Mucosa of stomach (tissue), 1 donor: ENCODE measurements around the gene NCK2.

Source experiments
- H3K27me3 ChIP-seq: one replicate; pipeline ENCODE4 v1.7.0; 2013; ENCODE audit warnings: mild to moderate bottlenecking, low read length; ENCODE audit not compliant: control insufficient read depth, insufficient read depth
- H3K36me3 ChIP-seq: one replicate; pipeline ENCODE4 v1.7.0; 2013; ENCODE audit warnings: low read length; ENCODE audit not compliant: control insufficient read depth, insufficient read depth
- H3K4me1 ChIP-seq: one replicate; pipeline ENCODE4 v1.7.0; 2013; ENCODE audit warnings: mild to moderate bottlenecking, low read length; ENCODE audit not compliant: control insufficient read depth, insufficient read depth
- H3K4me3 ChIP-seq: one replicate; pipeline ENCODE4 v1.7.0; 2013; ENCODE audit warnings: low read length
- H3K9ac ChIP-seq: one replicate; pipeline ENCODE4 v1.7.0; 2013; ENCODE audit warnings: mild to moderate bottlenecking, low read length, moderate library complexity
- H3K9me3 ChIP-seq: one replicate; pipeline ENCODE4 v1.7.0; 2013; ENCODE audit warnings: mild to moderate bottlenecking, low read length, moderate library complexity; ENCODE audit not compliant: control insufficient read depth
- donor health status: Pancreatic carcinoma.

NCK2 gene

DNA sequence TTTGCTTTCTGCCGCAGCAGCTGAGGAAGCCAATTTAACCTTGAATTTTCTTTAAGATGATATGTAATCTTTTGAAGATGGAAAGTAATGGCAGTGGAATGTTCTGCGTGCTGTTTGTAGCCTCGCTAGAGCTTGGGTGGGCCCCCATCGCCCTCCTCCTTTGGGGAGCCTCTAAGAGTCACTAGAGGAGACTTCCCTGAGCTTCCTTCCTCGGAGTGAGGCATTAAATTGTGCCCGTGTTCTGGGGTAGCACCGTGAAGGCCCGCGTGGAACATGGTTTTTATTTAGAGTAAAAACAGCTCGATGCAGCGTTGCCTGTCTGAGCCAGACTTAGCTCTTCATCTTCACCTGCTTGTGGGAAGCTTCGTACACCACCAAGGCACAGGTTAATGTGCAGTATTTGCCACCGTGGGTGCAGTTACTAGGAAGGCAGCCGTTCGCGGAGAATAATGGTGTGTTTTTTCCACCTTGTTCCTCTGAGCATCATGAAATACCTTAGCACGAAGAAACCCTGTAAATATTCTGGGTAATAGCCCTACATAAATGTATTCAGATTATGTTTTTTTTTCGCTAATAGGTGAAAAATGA, 38.5 kb downstream of the NCK2 start:
- Histone ChIP-seq H3K9me3 (no peaks in the 10 kb centered on the region), H3K36me3 (no peaks in the 10 kb centered on the region), H3K9ac (no peak overlapping the region), H3K27me3 (no peaks in the 10 kb centered on the region), H3K4me1 (peaks cover 36% of the 10 kb centered on the region), H3K4me3 (no peak overlapping the region)

DNA sequence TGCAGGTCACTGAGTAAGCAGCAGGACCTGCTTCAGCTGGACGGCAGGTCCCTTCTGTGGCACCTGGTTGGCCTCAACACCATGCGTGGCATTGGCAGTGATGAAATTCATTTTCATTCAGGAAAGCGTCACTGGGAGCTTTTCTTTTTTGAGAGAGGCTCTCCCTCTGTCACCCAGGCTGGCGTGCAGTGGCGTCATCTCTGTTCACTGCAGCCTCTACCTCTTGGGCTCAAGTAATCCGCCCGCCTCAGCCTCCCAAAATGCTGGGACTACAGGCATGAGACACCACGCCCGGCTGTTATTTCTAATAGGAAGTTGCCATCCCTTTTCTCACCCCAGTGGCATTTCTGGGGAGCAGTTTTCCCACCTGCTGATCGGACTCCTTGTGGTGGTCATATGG, 39.3 kb downstream of the NCK2 start:
- Histone ChIP-seq H3K9me3 (no peaks in the 10 kb centered on the region), H3K4me1 (peaks cover 35% of the 10 kb centered on the region), H3K27me3 (no peaks in the 10 kb centered on the region), H3K9ac (no peak overlapping the region), H3K36me3 (no peaks in the 10 kb centered on the region), H3K4me3 (no peak overlapping the region)

DNA sequence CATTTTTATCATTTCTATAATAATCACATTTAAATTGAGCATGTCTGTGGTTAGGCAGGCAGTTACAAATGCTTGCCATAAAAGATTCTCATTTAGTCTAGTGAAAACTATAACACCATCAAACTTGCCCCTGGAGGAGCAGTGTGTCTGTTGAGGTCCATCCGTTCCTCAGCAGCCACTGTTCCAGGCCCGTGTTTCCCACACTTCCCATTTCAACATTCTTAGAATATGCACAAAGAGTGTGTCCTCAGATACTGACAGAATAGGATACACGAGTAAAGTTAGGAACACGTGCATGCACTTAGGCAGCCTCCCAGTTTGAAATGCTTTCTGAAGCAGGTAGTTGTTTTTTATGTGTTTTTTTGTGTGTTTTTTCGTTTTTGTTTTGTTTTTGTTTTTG, 39.9 kb downstream of the NCK2 start:
- Histone ChIP-seq H3K4me3 (no peak overlapping the region), H3K4me1 (peaks cover 32% of the 10 kb centered on the region), H3K9ac (no peak overlapping the region), H3K9me3 (no peaks in the 10 kb centered on the region), H3K27me3 (no peaks in the 10 kb centered on the region), H3K36me3 (no peaks in the 10 kb centered on the region)

DNA sequence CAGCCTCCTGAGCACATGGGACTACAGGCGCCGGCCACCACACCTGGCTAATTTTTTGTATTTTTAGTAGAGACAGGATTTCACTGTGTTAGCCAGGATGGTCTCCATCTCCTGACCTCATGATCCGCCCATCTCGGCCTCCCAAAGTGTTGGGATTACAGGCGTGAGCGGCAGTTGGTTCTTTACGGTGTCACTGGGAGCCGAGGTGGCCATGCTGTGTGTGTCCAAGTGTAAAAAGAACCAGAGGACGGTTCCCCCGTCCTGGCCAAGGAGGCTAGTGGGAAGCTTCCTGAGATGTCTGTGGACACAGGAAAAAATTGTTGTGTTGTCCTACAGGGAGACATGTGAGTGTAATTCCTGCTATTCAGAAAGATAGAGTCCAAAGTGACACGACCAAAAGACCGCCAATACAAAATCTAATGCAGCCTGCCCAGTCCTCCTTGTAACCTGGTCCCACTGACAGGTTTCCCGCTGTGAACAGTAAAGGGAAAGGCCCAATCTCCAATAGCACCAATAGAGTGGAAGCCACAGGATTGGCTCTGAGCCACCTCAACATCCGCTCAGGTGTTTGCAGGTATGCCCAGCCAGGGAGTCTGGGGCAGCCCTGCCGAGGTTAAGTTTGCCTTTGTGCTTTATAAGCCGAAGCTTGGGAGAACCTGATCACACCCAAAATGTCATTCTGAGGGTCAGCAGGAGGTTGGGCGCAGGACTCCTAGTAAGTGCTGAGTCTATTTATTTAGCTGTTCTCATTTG, 40.6 kb downstream of the NCK2 start:
- Histone ChIP-seq H3K4me3 (no peak overlapping the region), H3K9me3 (no peaks in the 10 kb centered on the region), H3K27me3 (no peaks in the 10 kb centered on the region), H3K4me1 (peaks cover 36% of the 10 kb centered on the region), H3K36me3 (no peaks in the 10 kb centered on the region), H3K9ac (no peak overlapping the region)

DNA sequence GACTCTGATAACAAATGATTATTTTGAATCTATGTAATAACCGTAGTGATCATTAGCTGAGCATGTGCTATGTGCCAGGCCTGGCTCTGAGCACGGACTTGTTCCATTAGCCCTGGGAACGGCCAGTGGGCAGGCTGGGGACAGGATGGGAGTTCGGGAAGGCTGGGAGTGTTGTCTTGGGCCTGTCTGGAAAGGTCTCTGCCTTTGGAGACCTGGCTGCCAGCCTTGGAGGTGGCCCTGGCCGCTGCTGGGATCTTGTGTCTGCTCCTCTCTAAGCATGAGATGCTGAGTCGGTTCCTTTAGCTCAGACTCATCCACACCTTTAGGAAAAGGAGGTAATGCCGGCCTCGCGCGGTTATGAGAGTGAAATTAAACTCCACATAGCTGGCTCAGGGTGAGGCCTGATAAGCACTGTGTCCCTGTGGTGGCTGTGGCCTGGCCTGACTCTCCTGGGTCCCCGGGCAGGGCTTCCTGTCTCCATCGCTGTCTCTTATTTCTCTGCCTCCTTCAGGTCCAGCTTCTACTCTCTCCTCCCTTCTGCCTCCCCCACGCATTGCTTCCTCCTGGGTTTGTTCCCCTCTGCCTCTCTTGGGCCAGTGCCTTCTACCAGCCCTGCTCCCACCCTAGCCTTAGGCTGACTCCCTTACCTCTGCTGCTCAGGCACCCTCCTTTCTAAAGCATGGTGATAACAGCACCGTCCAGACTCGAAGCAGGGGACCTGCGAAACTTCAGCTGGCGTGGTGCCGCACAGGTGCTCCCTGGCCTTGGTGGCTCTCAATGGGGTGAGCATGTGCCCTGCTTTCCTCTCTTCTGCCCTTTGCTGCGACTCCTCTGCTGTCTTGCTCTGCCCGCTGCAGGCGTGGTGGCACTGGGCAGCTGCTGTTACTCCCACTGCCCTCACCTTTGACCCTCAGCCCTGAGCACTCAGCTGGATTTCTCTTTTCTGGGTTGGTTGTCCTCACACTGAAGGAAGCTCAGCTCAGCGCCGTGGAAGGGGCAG, 41.8 kb downstream of the NCK2 start:
- Histone ChIP-seq H3K9ac (no peak overlapping the region), H3K36me3 (no peaks in the 10 kb centered on the region), H3K4me1 (peaks cover 36% of the 10 kb centered on the region)

DNA sequence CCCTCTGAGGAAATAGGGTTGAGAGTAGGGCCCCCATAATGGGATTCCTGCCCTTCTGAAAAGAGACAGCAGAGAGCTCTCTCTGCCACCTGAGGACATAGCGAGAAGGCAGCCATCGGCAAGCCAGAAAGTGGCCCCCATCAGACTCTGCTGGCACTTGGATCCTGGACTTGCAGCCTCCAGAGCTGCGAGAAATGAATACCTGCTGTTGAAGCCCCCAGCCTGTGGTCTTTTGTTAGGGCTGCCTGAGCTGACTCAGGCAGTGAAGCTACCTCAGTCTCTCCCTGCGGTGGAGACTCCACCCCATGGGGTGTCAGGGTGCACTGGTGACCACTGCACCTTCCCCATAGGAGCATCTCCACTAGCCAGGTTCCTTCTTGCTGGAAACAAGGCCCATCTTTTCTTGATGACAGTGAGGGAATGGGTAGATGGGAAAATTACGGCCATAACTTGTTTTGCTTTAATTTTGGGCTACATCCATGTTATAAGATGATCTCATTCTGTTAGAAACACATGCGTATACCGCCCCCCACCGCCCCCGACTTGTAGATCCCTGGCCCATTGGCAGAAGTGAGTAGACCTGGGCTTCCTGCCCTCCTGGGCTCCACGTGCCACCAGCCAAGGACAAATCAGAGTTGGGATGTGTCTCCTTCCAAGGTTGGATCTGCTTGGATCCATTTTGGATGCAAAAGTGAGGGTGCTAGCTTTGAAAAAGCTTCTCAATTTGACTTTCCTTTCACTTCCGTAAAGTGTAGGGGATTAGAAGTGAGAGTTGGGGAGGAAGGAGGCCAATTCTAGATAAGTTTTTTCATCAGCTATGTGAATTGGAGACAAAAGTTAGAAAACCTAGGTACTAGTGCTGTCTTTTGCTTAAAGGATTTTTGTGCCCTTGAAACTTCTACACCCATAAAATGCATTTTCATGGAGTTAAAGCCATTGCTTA, 42.9 kb downstream of the NCK2 start:
- Histone ChIP-seq H3K4me3 (no peak overlapping the region), H3K9ac (no peak overlapping the region), H3K9me3 (no peaks in the 10 kb centered on the region), H3K27me3 (no peaks in the 10 kb centered on the region), H3K4me1 (peaks cover 36% of the 10 kb centered on the region), H3K36me3 (no peaks in the 10 kb centered on the region)

More for the DNA sequence above, 41.8 kb downstream of the NCK2 start:
- Histone ChIP-seq H3K4me3 (no peak overlapping the region), H3K27me3 (no peaks in the 10 kb centered on the region), H3K9me3 (no peaks in the 10 kb centered on the region)

DNA sequence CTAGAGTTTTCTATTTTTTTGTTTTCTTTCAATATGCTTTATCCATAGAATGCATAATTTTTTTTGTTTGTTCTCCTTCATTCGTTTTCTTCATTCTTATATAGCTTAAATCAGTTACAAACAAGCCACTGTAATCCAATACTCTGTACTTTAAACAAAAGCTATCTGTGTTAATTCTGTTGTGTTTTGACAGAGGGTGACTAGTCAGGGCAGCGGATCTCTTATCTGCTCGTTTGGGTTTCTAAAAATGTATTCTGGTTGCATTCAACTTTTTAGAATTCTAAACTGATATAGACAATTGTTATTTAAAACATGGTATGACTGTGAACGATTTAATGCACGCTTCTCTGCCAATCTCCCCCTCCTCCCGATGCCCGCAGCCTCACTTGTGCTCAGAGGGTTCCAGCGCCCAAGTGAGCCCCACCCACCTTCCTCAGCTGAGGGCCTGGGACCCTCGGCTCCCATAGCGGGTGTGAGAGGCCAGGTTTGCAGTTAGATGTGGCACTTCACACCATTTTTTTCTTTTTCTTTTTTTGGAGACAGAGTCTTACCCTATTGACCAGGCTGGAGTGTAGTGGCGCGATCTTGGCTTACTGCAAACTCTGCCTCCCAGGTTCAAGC, 44.1 kb downstream of the NCK2 start:
- H3K9ac ChIP-seq, result no peak overlapping the region
- H3K9me3 ChIP-seq, result no peaks in the 10 kb centered on the region
- no peaks in the 10 kb centered on the region for H3K27me3 ChIP-seq
- no peak overlapping the region for H3K4me3 ChIP-seq
- no peaks in the 10 kb centered on the region for H3K36me3 ChIP-seq
- H3K4me1 ChIP-seq, result peaks cover 36% of the 10 kb centered on the region

DNA sequence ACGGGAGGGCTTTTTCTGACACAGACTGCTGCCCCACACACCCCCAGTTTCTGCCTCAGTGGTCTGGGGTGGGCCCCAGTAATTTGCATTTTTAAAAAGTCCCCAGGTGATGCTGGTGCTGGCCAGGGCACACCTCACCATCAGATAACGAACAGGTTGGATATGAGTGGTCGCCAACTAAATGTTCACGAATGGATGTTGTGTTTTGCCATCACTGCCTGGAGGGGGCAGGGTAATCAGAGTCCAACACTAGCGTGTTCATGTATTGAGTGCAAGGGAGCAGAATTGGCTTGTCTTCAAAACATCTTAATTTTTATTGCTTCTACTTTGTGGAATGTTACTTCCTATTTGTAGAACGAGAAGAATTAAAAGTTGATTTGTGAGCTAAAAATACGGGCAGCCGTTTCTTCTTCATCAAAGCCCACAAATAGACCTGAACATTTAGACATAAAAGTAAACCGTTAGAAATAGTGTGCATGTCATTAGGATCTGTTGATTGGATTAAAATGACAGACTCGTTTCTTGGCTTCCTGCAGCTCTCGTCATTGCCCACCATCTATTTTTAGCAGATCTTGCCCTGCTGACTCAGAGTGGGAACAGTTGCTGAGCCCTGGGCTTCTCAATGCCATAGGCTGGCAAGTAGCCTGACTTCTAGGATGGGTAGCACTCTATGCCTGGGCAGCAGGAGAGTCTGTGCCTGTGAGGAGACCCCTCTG, 45.2 kb downstream of the NCK2 start:
- H3K9ac ChIP-seq, result no peak overlapping the region
- H3K4me3 ChIP-seq, result no peak overlapping the region

DNA sequence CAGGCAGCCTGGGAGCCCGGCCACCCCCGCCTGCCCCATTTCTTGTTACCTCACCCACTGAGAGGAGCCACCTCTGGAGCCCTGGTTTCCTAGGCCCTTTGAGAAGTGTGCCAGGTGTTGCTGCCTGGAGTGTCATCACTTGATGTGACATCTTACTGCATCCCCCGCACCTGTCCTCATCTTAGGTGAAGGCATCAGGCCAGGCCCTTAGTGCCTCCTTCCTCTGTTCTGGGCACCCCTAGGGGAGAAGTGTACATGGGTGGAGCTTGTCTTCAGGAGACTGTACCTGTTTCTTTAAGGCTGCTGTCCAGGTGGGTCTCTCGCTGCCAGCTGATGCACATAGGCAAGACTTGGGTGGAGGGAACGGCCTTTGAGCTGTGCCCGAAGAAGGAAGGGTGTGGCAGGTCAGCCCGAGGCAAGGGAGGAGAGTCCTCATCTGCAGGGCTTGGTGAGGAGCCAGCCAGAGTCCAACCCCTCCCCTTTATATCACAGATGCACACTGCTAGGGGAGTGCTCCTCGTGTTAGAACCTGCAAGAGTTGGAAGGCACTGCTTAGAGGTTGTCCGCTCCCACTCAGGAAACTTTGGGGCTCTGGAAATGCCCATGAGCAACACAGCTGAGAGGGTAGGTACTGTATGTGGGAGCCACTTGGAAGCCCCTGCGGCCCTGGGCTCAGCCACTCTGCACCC, 45.9 kb downstream of the NCK2 start:
- Histone ChIP-seq H3K9me3 (no peaks in the 10 kb centered on the region), H3K4me1 (peaks cover 36% of the 10 kb centered on the region), H3K4me3 (no peak overlapping the region), H3K36me3 (no peaks in the 10 kb centered on the region), H3K27me3 (no peaks in the 10 kb centered on the region), H3K9ac (peak overlapping the region; percentile 12)

More for the DNA sequence above, 45.2 kb downstream of the NCK2 start:
- H3K9me3 ChIP-seq, result no peaks in the 10 kb centered on the region
- H3K36me3 ChIP-seq, result no peaks in the 10 kb centered on the region
- no peaks in the 10 kb centered on the region for H3K27me3 ChIP-seq
- H3K4me1 ChIP-seq, result peaks cover 36% of the 10 kb centered on the region

DNA sequence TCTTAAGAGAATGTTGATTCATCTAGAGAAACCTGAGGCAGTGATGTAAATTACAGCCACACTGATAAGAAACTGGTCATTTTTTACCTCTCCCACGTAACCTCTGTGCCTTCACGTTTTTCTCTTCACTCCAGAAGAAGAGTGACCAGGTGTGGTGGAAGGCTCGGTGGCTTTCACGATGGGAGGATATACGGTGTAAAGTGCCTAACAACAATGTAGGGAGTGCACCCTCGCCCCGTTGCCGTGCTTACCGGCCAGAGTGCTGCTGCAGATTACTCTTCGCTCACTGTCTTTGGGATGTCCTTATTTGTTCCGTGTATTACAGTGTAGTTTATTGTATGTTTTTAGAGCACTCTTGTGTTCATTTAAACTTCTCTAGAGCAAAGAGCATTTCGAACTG, 46.5 kb downstream of the NCK2 start:
- Histone ChIP-seq H3K9ac (no peak overlapping the region), H3K27me3 (no peaks in the 10 kb centered on the region), H3K36me3 (no peaks in the 10 kb centered on the region), H3K9me3 (no peaks in the 10 kb centered on the region), H3K4me3 (no peak overlapping the region), H3K4me1 (peaks cover 32% of the 10 kb centered on the region)
